Muscle layer of duodenum (tissue), 2 donors: ENCODE results near the gene SSBP4.

Experiments
- H3K27ac ChIP-seq: one replicate; pipeline ENCODE4 v1.7.0; 2013; ENCODE audit warnings: mild to moderate bottlenecking, low read length
- H3K27me3 ChIP-seq: one replicate; pipeline ENCODE4 v1.7.0; 2013; ENCODE audit warnings: low read depth, mild to moderate bottlenecking, control low read depth, low read length
- H3K36me3 ChIP-seq, 2 donors: one replicate each; pipeline ENCODE4 v1.7.0; 2013; ENCODE audit warnings: low read length in 2 of 2, control low read depth in 1 of 2, mild to moderate bottlenecking in 1 of 2; ENCODE audit not compliant: insufficient read depth in 2 of 2, control insufficient read depth in 1 of 2
- H3K4me1 ChIP-seq, 2 donors: one replicate each; pipeline ENCODE4 v1.7.0; 2013; ENCODE audit warnings: low read length in 2 of 2, mild to moderate bottlenecking in 2 of 2, control low read depth in 1 of 2, moderate library complexity in 1 of 2; ENCODE audit not compliant: insufficient read depth in 2 of 2, control insufficient read depth in 1 of 2
- H3K4me3 ChIP-seq, 2 donors: one replicate each; pipeline ENCODE4 v1.7.0; 2013; ENCODE audit warnings: low read length in 2 of 2, low read depth in 1 of 2, mild to moderate bottlenecking in 1 of 2
- H3K9me3 ChIP-seq, 2 donors: one replicate each; pipeline ENCODE4 v1.7.0; 2013; ENCODE audit warnings: low read length in 2 of 2, control low read depth in 1 of 2, mild to moderate bottlenecking in 1 of 2; ENCODE audit not compliant: control insufficient read depth in 1 of 2
- donor health status: healthy.

SSBP4 gene

GRCh38 chr19:18477974-18478373 lies 58.8 kb downstream of the SSBP4 start:
- peak overlapping the region; percentile 61 for H3K27ac ChIP-seq
- H3K36me3 ChIP-seq: no peaks in the 10 kb centered on the region
- H3K4me3 ChIP-seq: no peak overlapping the region
- no peaks in the 10 kb centered on the region for H3K9me3 ChIP-seq
- no peaks in the 10 kb centered on the region for H3K27me3 ChIP-seq
- peaks cover 8 to 39% of the 10 kb centered on the region in 2 donors for H3K4me1 ChIP-seq

- H3K4me3 ChIP-seq: no peak overlapping the region
- H3K36me3 ChIP-seq: no peaks in the 10 kb centered on the region
- H3K9me3 ChIP-seq: no peaks in the 10 kb centered on the region
- no peaks in the 10 kb centered on the region for H3K27me3 ChIP-seq
- peak overlapping the region; percentile 61 for H3K27ac ChIP-seq
- H3K4me1 ChIP-seq: peaks cover 8 to 36% of the 10 kb centered on the region in 2 donors
Measured at GRCh38 chr19:18478545-18479311, 59.5 kb downstream of the SSBP4 start.

- Histone ChIP-seq H3K27me3 (no peaks in the 10 kb centered on the region), H3K4me1 (peaks cover 8 to 26% of the 10 kb centered on the region in 2 donors), H3K27ac (peak overlapping the region; percentile 85), H3K9me3 (no peaks in the 10 kb centered on the region), H3K4me3 (peak overlapping the region in 1 of 2 donors; percentile 27), H3K36me3 (no peaks in the 10 kb centered on the region)
Measured at GRCh38 chr19:18480006-18480691, 61.0 kb downstream of the SSBP4 start.

- no peak overlapping the region for H3K4me3 ChIP-seq
- peak overlapping the region; percentile 14 for H3K27ac ChIP-seq
- peaks cover 16 to 34% of the 10 kb centered on the region in 2 donors for H3K4me1 ChIP-seq
- no peaks in the 10 kb centered on the region for H3K27me3 ChIP-seq
- H3K36me3 ChIP-seq: no peaks in the 10 kb centered on the region
- H3K9me3 ChIP-seq: no peaks in the 10 kb centered on the region
Measured at GRCh38 chr19:18481505-18482222, 62.5 kb downstream of the SSBP4 start.

- Histone ChIP-seq H3K27ac (no peak overlapping the region), H3K9me3 (no peaks in the 10 kb centered on the region), H3K4me3 (no peak overlapping the region), H3K27me3 (no peaks in the 10 kb centered on the region), H3K36me3 (no peaks in the 10 kb centered on the region), H3K4me1 (peaks cover 21 to 42% of the 10 kb centered on the region in 2 donors)
Measured at GRCh38 chr19:18483119-18483890, 64.1 kb downstream of the SSBP4 start.
